Lower leg skin (tissue), 4 donors: ENCODE results near the gene SLC26A9. TPM values are rescaled to one million over a fixed set of nuclear protein-coding genes. Genes with fewer than 3 reads are reported as not detected.

Source experiments
- DNase-seq, 2 donors: peaks; one replicate each; pipeline ENCODE4 v3.0.0-alpha.2; 2019; ENCODE audit warnings: low spot score in 2 of 2
- H3K4me3 ChIP-seq: fragments of 200-600 bp; sonication (generic); 2 replicates; pipeline ENCODE4 v1.5.1; 2017; ENCODE audit warnings: mild to moderate bottlenecking, low read depth; ENCODE audit not compliant: poor library complexity, severe bottlenecking
- CTCF ChIP-seq, 3 donors: fragments of 450-650 bp; IDR thresholded peaks; one replicate each; pipeline ENCODE4 v1.5.1; 2016; ENCODE audit warnings: antibody characterized with exemption in 3 of 3, mild to moderate bottlenecking in 3 of 3, moderate library complexity in 2 of 3
- POLR2A ChIP-seq, 2 donors: fragments of 450-650 bp; IDR thresholded peaks; one replicate each; pipeline ENCODE4 v1.6.1; 2016 to 2017; ENCODE audit warnings: antibody characterized with exemption in 2 of 2, mild to moderate bottlenecking in 1 of 2, moderate library complexity in 1 of 2
- WGBS, 2 donors: methylation state at CpG; one replicate each; pipeline ENCODE4 v1.1.5; 2018; 5-methylcytosine and 5-hydroxymethylcytosine counted together
- intact Hi-C: fragments of 100-400 bp; cut with DNase I; formaldehyde crosslinking; loops from one replicate; pipeline ENCODE4 v1.15.0; 2023; ENCODE audit warnings: low total_unique reads
- total RNA-seq, 4 donors: library from RNA; depleted of rRNA; stranded (reverse); fragments of >200 nt; gene quantifications; one replicate each; pipeline ENCODE4 v1.1.0, GENCODE V29; 2016

SLC26A9 gene
- total RNA-seq, 4 donors from 2014 or later = 2.7 to 14.8 (median 5.4) TPM

GRCh38 chr1:205959789-205960188, 16.5 kb upstream of the SLC26A9 start:
- 81 to 83% methylated on average over 4 of the region's 4 CpGs for WGBS, 2 donors
- H3K4me3 ChIP-seq = no peak overlapping the region
- intact Hi-C loops = no loop called here
- TF ChIP-seq CTCF (IDR thresholded peaks at IDR 0.05) (no peak), POLR2A (IDR thresholded peaks at IDR 0.05) (no peak)
- no peak for DNase-seq

- no peak for DNase-seq
- TF ChIP-seq POLR2A (IDR thresholded peaks at IDR 0.05) = no peak
- TF ChIP-seq CTCF (IDR thresholded peaks at IDR 0.05) = no peak
- intact Hi-C loops = no loop called here
- WGBS, 2 donors = 89% methylated on average over 1 of the region's 1 CpG
- no peak overlapping the region for H3K4me3 ChIP-seq
Observed at GRCh38 chr1:205955499-205955898, 12.2 kb upstream of the SLC26A9 start.

- TF ChIP-seq POLR2A (IDR thresholded peaks at IDR 0.05) = no peak
- H3K4me3 ChIP-seq = no peak overlapping the region
- 77 to 78% methylated on average over 11 of the region's 11 CpGs for WGBS, 2 donors
- no peak for DNase-seq
- intact Hi-C loops = no loop called here
Observed at GRCh38 chr1:205954819-205955404, 11.7 kb upstream of the SLC26A9 start.

GRCh38 chr1:205951746-205952145, 8.5 kb upstream of the SLC26A9 start:
- DNase-seq = no peak
- 75 to 78% methylated on average over 1 of the region's 1 CpG for WGBS, 2 donors
- no peak overlapping the region for H3K4me3 ChIP-seq
- intact Hi-C loops = no loop called here
- TF ChIP-seq POLR2A (IDR thresholded peaks at IDR 0.05) (no peak), CTCF (IDR thresholded peaks at IDR 0.05) (no peak)

GRCh38 chr1:205950826-205951549, 7.7 kb upstream of the SLC26A9 start:
- 36 to 44% methylated on average over 7 of the region's 7 CpGs for WGBS, 2 donors
- intact Hi-C loops = no loop called here
- H3K4me3 ChIP-seq = no peak overlapping the region
- DNase-seq = peak in 1 of 2 donors; percentile 80
- no peak for TF ChIP-seq POLR2A (IDR thresholded peaks at IDR 0.05)
- no peak for TF ChIP-seq CTCF (IDR thresholded peaks at IDR 0.05)

GRCh38 chr1:205950280-205950679, 7.0 kb upstream of the SLC26A9 start:
- intact Hi-C loops = no loop called here
- DNase-seq = peak in 1 of 2 donors; percentile 70
- WGBS, 2 donors = 38 to 45% methylated on average over 3 to 8 of the region's 8 CpGs
- no peak for TF ChIP-seq POLR2A (IDR thresholded peaks at IDR 0.05)
- no peak for TF ChIP-seq CTCF (IDR thresholded peaks at IDR 0.05)
- H3K4me3 ChIP-seq = no peak overlapping the region
